DND-41 (cell line): ENCODE data around the gene JAM2.
"Not testable (repeated sequence)": the region's sequence is repeated elsewhere in the genome, so short reads cannot be mapped to it uniquely, and the experiment has no call there.

Experiments
- ATAC-seq: fragments of 200-7000 bp; cut with Tn5 transposase; 3 replicates; pipeline ENCODE4 v1.9.1; 2021; ENCODE audit warnings: low read depth; ENCODE audit not compliant: insufficient read depth
- DNase-seq: peaks from one replicate; pipeline ENCODE4 v3.0.0-alpha.2; 2020
- H2AFZ ChIP-seq: 2 replicates; pipeline ENCODE4 v1.6.0; 2012; ENCODE audit warnings: low read depth, low read length
- H3K27ac ChIP-seq: 2 replicates; pipeline ENCODE4 v1.5.1; 2012; ENCODE audit warnings: low read length, inconsistent platforms
- H3K27me3 ChIP-seq: fragments of 200-600 bp; sonication (generic); 2 replicates; pipeline ENCODE4 v1.6.0; 2012; ENCODE audit warnings: low read length, mild to moderate bottlenecking, inconsistent platforms; ENCODE audit not compliant: insufficient read depth, poor library complexity
- H3K36me3 ChIP-seq: 2 replicates; pipeline ENCODE4 v1.5.1; 2012; ENCODE audit warnings: low read length, inconsistent platforms; ENCODE audit not compliant: insufficient read depth
- H3K4me1 ChIP-seq: 2 replicates; pipeline ENCODE4 v1.5.1; 2012; ENCODE audit warnings: mild to moderate bottlenecking, low read length; ENCODE audit not compliant: insufficient read depth
- H3K4me2 ChIP-seq: 2 replicates; pipeline ENCODE4 v1.6.0; 2012; ENCODE audit warnings: mild to moderate bottlenecking, moderate library complexity, low read length, inconsistent platforms; ENCODE audit not compliant: insufficient read depth
- H3K4me3 ChIP-seq, 2 experiments: fragments of 200-600 bp in 1 of 2; shearing (Covaris generic) in 1 of 2; 2 replicates each; pipeline ENCODE4 v1.5.1; 2012 to 2016; ENCODE audit warnings: inconsistent platforms in 2 of 2, low read length in 2 of 2, mild to moderate bottlenecking in 2 of 2, low read depth in 1 of 2, moderate library complexity in 1 of 2
- H3K79me2 ChIP-seq: 2 replicates; pipeline ENCODE4 v1.6.0; 2012; ENCODE audit warnings: low read length, inconsistent platforms; ENCODE audit not compliant: insufficient read depth
- H3K9ac ChIP-seq: 2 replicates; pipeline ENCODE4 v1.6.0; 2012; ENCODE audit warnings: low read depth, mild to moderate bottlenecking, inconsistent platforms, low read length, moderate library complexity
- H3K9me3 ChIP-seq: 2 replicates; pipeline ENCODE4 v1.5.1; 2012; ENCODE audit warnings: low read length, moderate library complexity, mild to moderate bottlenecking, inconsistent platforms; ENCODE audit not compliant: insufficient read depth, severe bottlenecking
- H4K20me1 ChIP-seq: 2 replicates; pipeline ENCODE4 v1.6.0; 2012; ENCODE audit warnings: low read length; ENCODE audit not compliant: insufficient read depth
- EZH2 ChIP-seq: IDR thresholded peaks from 3 replicates; pipeline ENCODE4 v1.6.1; 2012; ENCODE audit warnings: borderline replicate concordance, low read depth, mild to moderate bottlenecking, moderate library complexity, low read length, inconsistent platforms; ENCODE audit not compliant: severe bottlenecking
- TF ChIP-seq, protein P1 (sequence below): IDR thresholded peaks from 2 replicates; pipeline ENCODE4 v1.5.1; 2012; ENCODE audit warnings: borderline replicate concordance, low read length, moderate library complexity, mild to moderate bottlenecking; ENCODE audit not compliant: poor library complexity, severe bottlenecking; ENCODE audit errors: extremely low read depth

Gene JAM2

GRCh38 chr21:25689226-25689625 is 50.2 kb downstream of the JAM2 start:
- no peaks in the 10 kb centered on the region for H3K79me2 ChIP-seq
- H3K9ac ChIP-seq: no peak overlapping the region
- H3K27me3 ChIP-seq: no peaks in the 10 kb centered on the region
- H3K4me2 ChIP-seq: no peak overlapping the region
- ATAC-seq (no peak), DNase-seq (no peak)
- no peak for TF ChIP-seq EZH2
- TF ChIP-seq, protein P1, sequence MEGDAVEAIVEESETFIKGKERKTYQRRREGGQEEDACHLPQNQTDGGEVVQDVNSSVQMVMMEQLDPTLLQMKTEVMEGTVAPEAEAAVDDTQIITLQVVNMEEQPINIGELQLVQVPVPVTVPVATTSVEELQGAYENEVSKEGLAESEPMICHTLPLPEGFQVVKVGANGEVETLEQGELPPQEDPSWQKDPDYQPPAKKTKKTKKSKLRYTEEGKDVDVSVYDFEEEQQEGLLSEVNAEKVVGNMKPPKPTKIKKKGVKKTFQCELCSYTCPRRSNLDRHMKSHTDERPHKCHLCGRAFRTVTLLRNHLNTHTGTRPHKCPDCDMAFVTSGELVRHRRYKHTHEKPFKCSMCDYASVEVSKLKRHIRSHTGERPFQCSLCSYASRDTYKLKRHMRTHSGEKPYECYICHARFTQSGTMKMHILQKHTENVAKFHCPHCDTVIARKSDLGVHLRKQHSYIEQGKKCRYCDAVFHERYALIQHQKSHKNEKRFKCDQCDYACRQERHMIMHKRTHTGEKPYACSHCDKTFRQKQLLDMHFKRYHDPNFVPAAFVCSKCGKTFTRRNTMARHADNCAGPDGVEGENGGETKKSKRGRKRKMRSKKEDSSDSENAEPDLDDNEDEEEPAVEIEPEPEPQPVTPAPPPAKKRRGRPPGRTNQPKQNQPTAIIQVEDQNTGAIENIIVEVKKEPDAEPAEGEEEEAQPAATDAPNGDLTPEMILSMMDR: no peak
- no peaks in the 10 kb centered on the region for H4K20me1 ChIP-seq
- no peak overlapping the region for H3K4me3 ChIP-seq
- H3K4me1 ChIP-seq: no peaks in the 10 kb centered on the region
- H3K27ac ChIP-seq: no peak overlapping the region
- H2AFZ ChIP-seq: no peak overlapping the region
- no peaks in the 10 kb centered on the region for H3K9me3 ChIP-seq
- H3K36me3 ChIP-seq: no peaks in the 10 kb centered on the region

DNA sequence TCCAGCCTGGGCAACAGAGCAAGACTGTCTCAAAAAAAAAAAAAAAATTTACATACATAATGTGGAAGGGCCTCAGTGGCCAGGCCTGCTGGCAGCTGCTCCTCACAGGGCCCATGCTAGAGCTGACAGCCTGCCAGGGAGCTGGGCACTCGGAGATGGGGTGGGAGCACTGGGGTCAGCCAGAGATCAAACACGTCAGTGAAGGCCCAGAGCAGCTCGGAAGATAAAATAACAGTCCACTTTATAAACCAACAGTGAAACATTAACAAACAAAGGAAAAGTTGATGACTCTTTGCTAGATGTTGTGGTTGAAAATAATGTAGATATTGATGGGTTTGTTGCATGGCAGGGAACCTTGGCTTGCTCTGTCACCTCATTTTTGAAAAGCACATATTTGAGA is 52.9 kb downstream of the JAM2 start:
- no peaks in the 10 kb centered on the region for H3K4me1 ChIP-seq
- DNase-seq (no peak), ATAC-seq (no peak)
- no peak overlapping the region for H3K9ac ChIP-seq
- no peaks in the 10 kb centered on the region for H4K20me1 ChIP-seq
- H2AFZ ChIP-seq: no peak overlapping the region
- no peaks in the 10 kb centered on the region for H3K79me2 ChIP-seq
- H3K36me3 ChIP-seq: no peaks in the 10 kb centered on the region
- H3K9me3 ChIP-seq: no peaks in the 10 kb centered on the region
- no peak overlapping the region for H3K4me3 ChIP-seq
- TF ChIP-seq EZH2: no peak
- TF ChIP-seq, protein P1: no peak
- no peak overlapping the region for H3K27ac ChIP-seq
- H3K4me2 ChIP-seq: no peak overlapping the region
- no peaks in the 10 kb centered on the region for H3K27me3 ChIP-seq

DNA sequence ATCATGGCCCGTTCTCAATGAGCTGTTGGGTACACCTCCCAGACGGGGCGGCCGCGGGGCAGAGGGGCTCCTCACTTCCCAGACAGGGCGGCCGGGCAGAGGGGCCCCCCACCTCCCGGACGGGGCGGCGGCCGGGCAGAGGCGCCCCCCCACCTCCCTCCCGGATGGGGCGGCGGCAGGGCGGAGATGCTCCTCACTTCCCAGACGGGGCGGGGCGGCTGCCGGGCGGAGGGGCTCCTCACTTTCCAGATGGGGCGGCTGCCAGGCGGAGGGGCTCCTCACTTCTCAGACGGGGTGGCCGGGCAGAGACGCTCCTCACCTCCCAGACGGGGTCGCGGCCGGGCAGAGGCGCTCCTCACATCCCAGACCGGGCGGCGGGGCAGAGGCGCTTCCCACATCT is 56.4 kb downstream of the JAM2 start:
- not testable (repeated sequence) for H3K27me3 ChIP-seq, ATAC-seq, H3K36me3 ChIP-seq, DNase-seq, H3K4me2 ChIP-seq, H3K9me3 ChIP-seq, H3K27ac ChIP-seq, H3K4me1 ChIP-seq, H2AFZ ChIP-seq, H3K4me3 ChIP-seq, H3K9ac ChIP-seq, H4K20me1 ChIP-seq, H3K79me2 ChIP-seq

DNA sequence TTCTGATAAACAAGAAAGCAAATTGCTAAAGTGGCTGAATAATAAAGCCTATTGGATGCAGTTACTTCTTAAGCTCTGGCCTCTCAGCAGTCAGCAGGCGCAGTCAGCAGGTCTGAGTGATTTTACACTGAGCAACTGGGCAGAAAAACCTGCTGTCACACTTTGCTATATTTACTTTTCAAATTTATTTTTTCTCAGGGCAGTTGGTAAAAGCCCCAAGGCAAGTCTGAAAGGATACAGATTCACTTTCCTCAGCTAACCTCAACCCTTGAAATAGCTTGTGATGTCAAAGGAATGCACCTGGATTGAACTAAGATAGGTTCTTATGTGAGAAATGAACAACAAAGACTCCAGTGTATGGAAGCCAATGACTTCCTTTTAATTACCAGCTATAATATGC is 61.7 kb downstream of the JAM2 start:
- Histone ChIP-seq H3K27ac (no peak overlapping the region), H3K9me3 (no peaks in the 10 kb centered on the region), H3K4me3 (no peak overlapping the region), H4K20me1 (no peaks in the 10 kb centered on the region), H3K79me2 (no peaks in the 10 kb centered on the region), H2AFZ (no peak overlapping the region), H3K27me3 (no peaks in the 10 kb centered on the region), H3K9ac (no peak overlapping the region), H3K4me1 (no peaks in the 10 kb centered on the region), H3K4me2 (no peak overlapping the region), H3K36me3 (no peaks in the 10 kb centered on the region)
- ATAC-seq: no peak
- no peak for TF ChIP-seq EZH2
- TF ChIP-seq, protein P1: no peak
- DNase-seq: no peak
